ENCODE measurements around the gene DTD1.

DTD1 gene

DNA sequence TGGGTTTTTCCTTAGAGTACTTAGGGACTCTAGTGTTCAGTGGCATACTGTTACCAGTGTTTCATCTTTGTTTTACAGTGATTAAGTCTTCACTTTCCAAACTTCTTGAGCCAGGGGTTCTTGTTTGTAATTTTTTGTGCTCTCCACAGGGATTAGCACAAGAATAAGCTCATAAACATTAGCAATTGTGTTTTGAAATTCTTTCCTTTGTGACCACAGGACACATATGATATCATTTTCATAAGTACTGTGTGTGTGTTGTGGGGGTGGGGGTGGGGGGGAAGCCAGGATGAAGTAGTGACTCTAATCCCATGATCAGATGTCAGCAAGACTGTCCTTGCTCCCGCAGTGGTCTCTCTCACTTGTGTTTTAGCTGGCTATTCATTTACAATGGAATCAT lies 124.3 kb downstream of the DTD1 start:
- DNase-seq: no peak

DNA sequence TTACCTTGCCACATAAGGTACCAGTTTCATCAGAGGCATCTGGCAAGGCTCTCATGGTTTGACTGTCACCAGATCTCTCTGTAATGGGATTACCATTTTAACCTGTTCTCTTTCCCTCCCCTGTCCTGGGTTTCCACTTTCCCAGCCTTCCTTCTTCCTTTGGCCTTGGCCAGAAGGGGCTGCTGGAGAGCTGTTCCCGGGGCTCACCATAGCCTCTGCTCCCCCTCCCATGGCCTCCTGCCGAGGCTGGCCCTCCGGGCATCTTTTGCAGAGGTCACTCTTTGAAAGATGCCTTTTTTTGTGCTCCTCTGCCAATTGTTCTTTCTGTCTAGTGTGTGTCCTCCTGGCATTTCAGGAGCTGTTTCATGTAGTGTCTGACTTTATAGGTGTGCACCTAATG lies 125.0 kb downstream of the DTD1 start:
- DNase-seq: no peak

DNA sequence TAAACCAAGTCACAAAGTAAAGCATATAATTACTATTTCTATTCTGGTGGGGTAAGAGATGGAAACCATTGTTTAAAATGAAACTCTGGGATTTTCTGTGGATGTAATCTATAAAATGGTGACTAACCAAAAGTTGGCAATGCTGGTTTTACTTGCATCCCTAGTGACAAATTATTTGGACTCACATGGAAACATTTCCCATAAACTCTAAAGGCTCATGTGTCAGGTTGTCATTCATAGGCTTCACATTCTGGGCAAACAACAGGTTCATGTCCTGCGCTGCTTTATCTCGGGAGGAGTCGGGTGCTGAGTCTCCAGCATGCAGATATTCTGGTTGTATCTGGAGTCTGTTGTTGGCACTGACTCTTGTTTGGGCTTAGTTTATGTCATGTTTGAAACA lies 127.7 kb downstream of the DTD1 start:
- DNase-seq: no peak

DNA sequence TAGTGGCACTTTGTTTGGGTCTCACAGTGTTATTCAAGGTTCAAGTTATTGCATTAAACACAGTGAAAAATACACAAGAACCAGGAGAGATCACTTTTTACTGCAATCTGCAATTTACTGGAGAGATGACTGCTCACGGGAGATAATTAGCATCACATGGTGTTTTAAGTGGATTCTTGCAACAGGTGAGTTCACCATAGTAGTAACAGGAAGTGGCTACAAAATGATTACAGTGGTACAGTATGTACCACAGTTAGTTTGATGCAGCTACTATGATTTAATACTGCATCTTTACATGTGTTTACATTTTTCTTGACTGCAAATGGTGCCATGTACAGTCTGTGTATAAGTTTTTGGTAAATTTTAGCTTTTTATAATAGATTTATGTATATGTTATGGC lies 129.2 kb downstream of the DTD1 start:
- peak; percentile 8 for DNase-seq

DNA sequence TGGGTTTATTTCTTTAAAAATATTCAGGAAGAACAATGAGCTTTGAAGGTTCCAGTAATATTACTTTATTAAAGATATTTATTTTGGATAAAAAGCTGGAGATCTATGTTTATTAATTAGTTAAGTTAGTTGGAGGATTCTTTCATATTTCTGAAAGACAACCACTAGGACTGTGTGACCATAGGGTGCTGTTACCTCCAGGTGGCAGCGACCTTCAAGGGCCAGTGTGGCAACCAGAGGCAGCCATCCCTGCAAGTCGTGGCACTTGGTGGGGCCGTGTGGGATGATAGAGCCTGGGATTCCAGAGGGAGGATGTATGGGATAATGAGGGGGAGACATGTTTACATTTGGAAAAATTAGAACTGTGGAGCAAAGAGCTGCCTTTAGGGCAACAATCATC lies 130.3 kb downstream of the DTD1 start:
- DNase-seq: no peak

DNA sequence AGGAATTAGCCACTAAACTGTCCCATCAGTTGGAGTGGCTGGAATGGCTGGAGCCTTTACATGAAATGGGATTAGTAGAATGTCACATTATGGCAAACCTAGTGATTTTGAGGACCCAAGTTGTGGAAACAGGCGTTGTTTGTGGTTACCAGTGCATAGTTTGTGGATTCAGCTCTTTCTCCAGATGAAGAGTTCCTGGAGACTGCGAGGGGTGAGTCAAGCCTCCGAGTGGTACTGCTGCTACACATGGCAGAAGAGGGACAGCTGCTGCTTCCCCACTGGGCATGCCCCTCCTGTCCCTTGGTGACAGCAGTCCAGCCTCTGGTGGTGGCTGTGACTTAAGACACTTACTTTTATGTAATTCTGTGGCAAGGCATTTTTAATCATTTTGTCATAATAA lies 131.6 kb downstream of the DTD1 start:
- no peak for DNase-seq

GRCh38 chr20:18721551-18722115 lies 133.8 kb downstream of the DTD1 start:
- no peak for DNase-seq

GRCh38 chr20:18722371-18722770 lies 134.5 kb downstream of the DTD1 start:
- DNase-seq: no peak

GRCh38 chr20:18724077-18724476 lies 136.2 kb downstream of the DTD1 start:
- no peak for DNase-seq

- DNase-seq: no peak
Measured at GRCh38 chr20:18724788-18725464, 137.1 kb downstream of the DTD1 start.

DNA sequence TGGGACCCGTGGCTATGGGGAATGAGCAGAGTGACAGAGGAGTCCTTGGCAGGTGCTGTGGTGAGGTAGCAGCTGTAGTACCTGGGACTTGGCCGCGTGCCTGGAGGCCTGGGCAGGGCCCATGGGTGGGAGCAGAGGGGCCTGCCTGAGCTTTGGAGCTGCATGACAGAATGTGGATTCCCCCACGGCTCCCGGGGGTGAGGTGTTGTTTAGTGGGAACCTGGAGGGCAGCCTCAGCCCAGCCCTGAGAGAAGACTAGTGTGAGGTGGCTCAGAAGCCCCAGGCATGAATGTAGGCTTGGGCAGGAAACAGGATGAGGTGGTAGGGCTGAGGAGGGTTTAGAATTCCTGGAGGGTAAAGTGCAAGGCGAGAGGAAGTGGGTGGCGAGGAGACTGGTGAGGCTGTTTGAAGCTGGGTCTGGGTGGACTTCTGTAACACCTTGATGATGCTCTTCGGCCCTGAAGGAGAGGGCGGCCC lies 139.2 kb downstream of the DTD1 start:
- no peak for DNase-seq

GRCh38 chr20:18728165-18728869 lies 140.5 kb downstream of the DTD1 start:
- DNase-seq: no peak

DNA sequence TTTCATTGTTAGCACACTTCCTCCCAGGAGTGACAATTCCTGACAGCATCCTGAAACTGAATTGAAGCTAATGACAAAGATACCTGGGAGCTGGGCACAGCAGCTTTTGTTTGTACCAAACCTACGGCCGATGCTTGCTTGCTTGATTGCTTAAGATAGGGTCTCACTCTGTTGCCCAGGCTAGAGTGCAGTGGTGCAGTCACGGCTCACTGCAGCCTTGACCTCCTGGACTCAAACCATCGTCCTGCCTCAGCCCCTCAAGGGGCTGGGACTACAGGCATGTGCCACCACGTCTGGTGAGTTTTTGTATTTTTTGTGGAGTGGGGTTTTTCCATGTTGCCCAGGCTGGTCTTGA lies 141.0 kb downstream of the DTD1 start:
- no peak for DNase-seq

GRCh38 chr20:18729231-18729825 lies 141.5 kb downstream of the DTD1 start:
- DNase-seq: no peak

DNA sequence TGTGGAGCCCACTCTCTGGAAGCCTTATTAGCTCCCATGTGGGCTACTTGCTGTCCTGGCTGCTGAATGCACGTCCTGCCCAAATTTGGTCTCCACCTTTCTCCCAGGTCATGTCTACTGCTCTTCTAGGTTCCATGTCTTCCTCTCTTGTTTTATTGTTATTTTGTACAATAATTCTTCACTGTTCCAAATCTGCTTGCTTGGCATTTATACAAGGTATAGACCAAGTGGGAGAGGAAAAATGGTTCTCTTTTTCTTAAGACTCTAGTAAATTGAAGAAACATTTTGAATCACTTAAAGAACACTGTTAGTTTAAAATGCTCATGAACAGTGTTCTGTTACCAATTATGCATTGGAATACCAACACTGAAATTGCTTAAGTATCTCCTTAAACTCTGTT lies 144.1 kb downstream of the DTD1 start:
- DNase-seq: no peak

GRCh38 chr20:18734525-18735189 lies 146.8 kb downstream of the DTD1 start:
- DNase-seq: no peak

- DNase-seq: no peak
Measured at GRCh38 chr20:18737140-18737539, 149.3 kb downstream of the DTD1 start.

- no peak for DNase-seq
Measured at GRCh38 chr20:18738055-18738454, 150.2 kb downstream of the DTD1 start.

DNA sequence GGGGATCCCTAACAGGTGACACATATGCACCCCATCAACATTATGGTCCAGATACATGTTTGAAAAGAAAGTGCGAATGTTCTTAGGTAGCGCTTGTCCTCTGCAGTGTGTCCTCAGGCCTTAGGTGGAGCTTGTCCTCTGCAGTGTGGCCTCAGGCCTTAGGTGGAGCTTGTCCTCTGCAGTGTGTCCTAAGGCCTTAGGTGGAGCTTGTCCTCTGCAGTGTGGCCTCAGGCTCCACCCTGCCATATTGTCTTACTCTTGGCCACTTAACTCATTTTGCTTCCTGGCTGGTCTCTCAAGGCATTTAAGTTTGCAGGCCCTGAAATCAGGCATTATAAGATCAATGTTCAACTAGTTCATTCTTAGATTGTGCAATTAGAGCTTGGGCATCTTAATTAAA lies 151.0 kb downstream of the DTD1 start:
- no peak for DNase-seq

- no peak for DNase-seq
Measured at GRCh38 chr20:18739751-18740166, 151.9 kb downstream of the DTD1 start.

DNA sequence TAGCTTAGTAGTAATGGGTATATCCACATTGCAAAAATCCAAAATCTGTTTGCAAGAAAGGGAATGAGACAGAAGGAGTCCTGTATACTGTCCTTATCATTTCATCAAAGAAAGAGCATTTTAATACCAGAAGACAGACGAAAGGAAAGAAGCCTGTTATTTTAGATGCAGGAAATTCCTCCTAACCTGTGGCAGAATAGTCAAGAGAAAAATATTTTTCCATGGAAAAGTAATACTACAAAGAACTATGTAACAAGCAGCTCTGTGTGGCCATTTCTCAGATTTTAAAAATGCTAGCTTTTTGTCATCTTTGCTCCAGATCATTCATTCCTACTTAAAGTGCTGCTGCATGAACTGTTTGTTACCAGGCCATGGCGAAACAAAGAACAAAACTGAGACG lies 152.9 kb downstream of the DTD1 start:
- DNase-seq: no peak

DNA sequence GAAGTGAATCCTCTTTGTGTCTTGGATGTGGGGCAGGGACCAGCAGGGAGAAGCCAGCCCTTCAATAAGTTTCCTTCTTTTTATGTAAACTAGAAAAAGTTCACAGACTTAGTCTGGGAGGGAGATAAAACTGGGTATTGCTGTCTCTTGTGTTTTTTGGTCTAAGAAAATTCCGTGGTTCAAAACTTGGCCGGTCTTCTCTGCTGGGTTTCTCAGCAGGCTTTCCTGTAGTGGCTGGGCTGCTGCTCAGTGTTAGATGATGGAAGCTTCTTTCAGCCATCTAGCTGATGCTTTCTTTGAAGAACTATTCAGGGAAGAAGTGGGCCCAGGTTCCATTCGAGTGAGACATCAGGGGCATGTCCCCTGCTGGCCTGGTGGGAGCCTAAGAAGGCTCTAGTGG lies 155.0 kb downstream of the DTD1 start:
- no peak for DNase-seq

DNA sequence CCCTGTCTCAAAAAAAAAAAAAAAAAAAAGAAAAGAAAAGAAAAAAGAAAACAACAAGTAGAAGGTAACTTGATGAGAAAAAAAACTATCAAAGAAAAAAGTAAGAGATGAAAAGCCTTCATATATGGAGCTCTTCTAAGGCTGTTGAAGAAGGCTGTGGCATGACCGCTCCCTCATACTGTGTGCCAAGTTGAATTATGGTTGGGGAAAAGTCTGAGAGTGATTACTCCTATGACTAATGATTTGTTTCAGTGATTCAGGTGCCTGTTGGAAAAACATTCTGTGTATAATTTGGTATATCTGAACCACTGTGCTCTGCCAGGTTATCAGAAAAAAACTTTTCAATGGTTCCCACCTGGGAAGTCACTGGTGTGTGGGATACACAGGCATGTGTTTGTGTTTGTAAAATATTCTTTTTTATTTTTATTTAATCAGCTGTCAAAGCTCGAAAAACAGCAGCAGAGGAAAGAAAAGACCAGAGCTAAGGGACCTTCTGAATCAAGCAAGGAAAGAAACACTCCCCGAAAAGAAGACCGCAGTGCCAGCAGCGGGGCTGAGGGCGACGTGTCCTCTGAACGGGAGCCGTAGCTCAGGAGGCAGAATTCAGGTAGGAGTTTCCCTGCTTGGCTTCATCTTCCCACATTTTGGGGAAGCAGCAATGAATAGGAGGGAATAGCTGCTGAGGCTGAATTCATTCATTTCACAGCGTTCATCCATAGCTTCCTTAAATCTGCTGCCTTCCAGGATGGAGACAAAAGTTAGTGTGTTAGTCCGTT lies 156.0 kb downstream of the DTD1 start:
- DNase-seq: no peak
